Heart left ventricle (tissue), 16 donors: ENCODE results near the gene LILRB1. TPM values are rescaled to one million over a fixed set of nuclear protein-coding genes. Genes with fewer than 3 reads are reported as not detected.

Experiments used
- ATAC-seq, 4 donors: fragments of 200-7000 bp; cut with Tn5 transposase; one replicate each; pipeline ENCODE4 v1.9.1; 2020 to 2022; ENCODE audit warnings: moderate library complexity in 4 of 4, mild to moderate bottlenecking in 3 of 4, moderate number of reproducible peaks in 1 of 4
- DNase-seq, 5 donors: peaks; one replicate each; pipeline ENCODE4 v3.0.0-alpha.2; 2020
- H3K27ac ChIP-seq, 12 donors: fragments of 200-600 bp; sonication (generic) in 4 of 12; one replicate each; pipeline versions ENCODE4 v1.5.0 to v1.8.0; 2016 to 2022; ENCODE audit warnings: mild to moderate bottlenecking in 2 of 12
- H3K27me3 ChIP-seq, 9 donors: fragments of 200-600 bp; sonication (generic) in 2 of 9; one replicate each; pipeline versions ENCODE4 v1.5.1 to v1.8.0; 2016 to 2022; ENCODE audit warnings: mild to moderate bottlenecking in 3 of 9
- H3K36me3 ChIP-seq, 9 donors: fragments of 200-600 bp; sonication (generic) in 2 of 9; one replicate each; pipeline versions ENCODE4 v1.5.0 to v1.8.0; 2018 to 2022; ENCODE audit warnings: mild to moderate bottlenecking in 2 of 9
- H3K4me1 ChIP-seq, 12 donors: fragments of 200-600 bp; sonication (generic) in 4 of 12; one replicate each; pipeline versions ENCODE4 v1.5.0 to v1.8.0; 2016 to 2022; ENCODE audit warnings: mild to moderate bottlenecking in 3 of 12
- H3K4me3 ChIP-seq, 12 donors: fragments of 200-600 bp; sonication (generic) in 4 of 12; one replicate each; pipeline versions ENCODE4 v1.5.0 to v1.8.0; 2017 to 2022; ENCODE audit warnings: mild to moderate bottlenecking in 9 of 12, moderate library complexity in 4 of 12
- H3K9me3 ChIP-seq, 12 donors: fragments of 200-600 bp; sonication (generic) in 4 of 12; one replicate each; pipeline versions ENCODE4 v1.5.0 to v1.8.0; 2016 to 2022; ENCODE audit warnings: mild to moderate bottlenecking in 1 of 12
- CTCF ChIP-seq, 12 donors: fragments of 200-600 bp; sonication (generic) in 4 of 12; IDR thresholded peaks; one replicate each; pipeline versions ENCODE4 v1.5.0 to v1.8.0; 2018 to 2022; ENCODE audit warnings: antibody characterized with exemption in 12 of 12, mild to moderate bottlenecking in 5 of 12
- POLR2A ChIP-seq, 2 donors: fragments of 450-650 bp; IDR thresholded peaks; one replicate each; pipeline ENCODE4 v1.6.1; 2017; ENCODE audit warnings: antibody characterized with exemption in 2 of 2, mild to moderate bottlenecking in 2 of 2, moderate library complexity in 2 of 2
- WGBS, 4 donors: extraction: QIAGEN DNeasy Blood & Tissue Kit in 2 of 4; methylation state at CpG; one replicate each; pipeline versions ENCODE4 v1.1.5 to v1.1.7; 2013 to 2018; 5-methylcytosine and 5-hydroxymethylcytosine counted together
- intact Hi-C, 10 donors: fragments of 100-400 bp; cut with DNase I; formaldehyde crosslinking; loops; one replicate each; pipeline versions ENCODE4 v1.11.1 to v1.14.2; 2022
- polyA plus RNA-seq, 2 donors: library from polyadenylated mRNA; stranded (reverse); fragments of 200-250 nt; gene quantifications; one replicate each; pipeline ENCODE4 v1.2.3, GENCODE V29; 2013
- total RNA-seq, 9 donors: library from RNA; depleted of rRNA in 2 of 9; stranded (reverse); fragments of >200 nt in 2 of 9; fragmentation: NEBNext Ultra II Directional in 3 of 9; extraction: Animal tissue kit (Norgen Biotek cat#: 25700) in 3 of 9; gene quantifications; one replicate each; pipeline versions ENCODE4 v1.1.0 to v1.2.4, GENCODE V29; 2016 to 2023
- donor health status: ischemic (EF 13 %, LVEDD 7.1; RV severe dilation, severe dysfunction).
- donor health status: healthy with polysubstance abuse.
- donor health status: DM: no; HTN: yes; CAD: no.
- donor health status: DM: no; HTN: no; CAD: no.
- donor health status: ischemic (EF 25% LVEDD 6.9; RV normal size, moderate dysfunction).
- donor health status: ischemic (EF 25% LVEDD 5.7; RV mildly dilated, moderate dysfunction).
- donor health status: healthy.
- donor health status: DM: yes; HTN: yes; CAD: no.
- donor health status: ischemic (EF 35%, LVEDD 5.7; RV mildly dilated, moderate dysfunction).
- donor health status: nonischemic (EF 11% LVEDD 7.7; RV severe dilation, severe dysfunction).
- donor health status: DM: yes; HTN: yes; CAD: no.
- donor health status: PGD.
- donor health status: ischemic (EF 29% LVEDD 5.4; RV normal size, mild dysfunction).
- donor health status: nonischemic (EF 23%, LVEDD 6.1; RV moderate dilation, normal function).

Gene LILRB1
- total and polyA plus RNA-seq, 11 donors = 0.16 to 35.6 (median 1.0) TPM

- DNase-seq (no peak), ATAC-seq (no peak)
- intact Hi-C loops = loop anchor here in 1 of 10 donors (10.0 kb wide), 1 partner anchor 263 kb away; no protein-coding TSS in a partner anchor
- Histone ChIP-seq H3K36me3 (peaks cover 0 to 20% (median 0%) of the 10 kb centered on the region in 9 donors), H3K4me1 (peaks cover 0 to 15% (median 0%) of the 10 kb centered on the region in 12 donors), H3K9me3 (peaks cover 0 to 3% (median 0%) of the 10 kb centered on the region in 12 donors), H3K4me3 (no peak overlapping the region), H3K27ac (peak overlapping the region in 1 of 12 donors; percentile 67), H3K27me3 (peaks cover 0 to 10% (median 0%) of the 10 kb centered on the region in 9 donors)
- WGBS, 4 donors = 72 to 87% (median 79%) methylated on average over 13 of the region's 13 CpGs
- TF ChIP-seq CTCF (IDR thresholded peaks at IDR 0.05) = no peak
- no peak for TF ChIP-seq POLR2A (IDR thresholded peaks at IDR 0.05)
Measured at GRCh38 chr19:54661846-54662481, 31.7 kb downstream of the LILRB1 start.

- H3K27me3 ChIP-seq = peaks cover 0 to 10% (median 0%) of the 10 kb centered on the region in 9 donors
- WGBS, 4 donors = 49 to 79% (median 65%) methylated on average over 5 to 7 of the region's 7 CpGs
Measured at GRCh38 chr19:54662730-54663129, 32.4 kb downstream of the LILRB1 start, which contains the start of gene LILRB4. TSS of gene LILRB4 (plus strand) at chr19:54662985. CDS start at chr19:54663034, 49 bp downstream.

GRCh38 chr19:54665530-54665929 lies 35.2 kb downstream of the LILRB1 start:
- TF ChIP-seq CTCF (IDR thresholded peaks at IDR 0.05) = no peak
- TF ChIP-seq POLR2A (IDR thresholded peaks at IDR 0.05) = no peak
- Histone ChIP-seq H3K27me3 (peaks cover 0 to 10% (median 0%) of the 10 kb centered on the region in 9 donors), H3K36me3 (peaks cover 0 to 20% (median 0%) of the 10 kb centered on the region in 9 donors), H3K4me1 (peaks cover 0 to 15% (median 0%) of the 10 kb centered on the region in 12 donors), H3K9me3 (peaks cover 0 to 27% (median 11%) of the 10 kb centered on the region in 12 donors), H3K27ac (no peak overlapping the region), H3K4me3 (peak overlapping the region in 1 of 12 donors; percentile 53)
- intact Hi-C loops = loop anchor here in 1 of 10 donors (10.0 kb wide), 1 partner anchor 259 kb away; no protein-coding TSS in a partner anchor
- DNase-seq (no peak), ATAC-seq (no peak)
- 77 to 83% (median 79%) methylated on average over 6 of the region's 6 CpGs for WGBS, 4 donors

More at GRCh38 chr19:54662730-54663129, 32.4 kb downstream of the LILRB1 start, which contains the start of gene LILRB4:
- DNase-seq = peak; percentile 28 to 71 (median 51)
- intact Hi-C loops = loop anchor here in 1 of 10 donors (10.0 kb wide), 1 partner anchor 262 kb away; no protein-coding TSS in a partner anchor
- Histone ChIP-seq H3K27ac (peak within 1 kb of the TSS in 1 of 12 donors; percentile 67), H3K4me1 (peaks cover 0 to 15% (median 0%) of the 10 kb centered on the region in 12 donors), H3K36me3 (peaks cover 0 to 20% (median 0%) of the 10 kb centered on the region in 9 donors), H3K9me3 (peaks cover 0 to 8% (median 0%) of the 10 kb centered on the region in 12 donors), H3K4me3 (peak within 1 kb of the TSS in 6 of 12 donors; percentile 21 to 53 (median 28))
- peak in 3 of 4 donors; percentile 56 to 82 (median 67) for ATAC-seq
- TF ChIP-seq CTCF (IDR thresholded peaks at IDR 0.05) = no peak
- no peak for TF ChIP-seq POLR2A (IDR thresholded peaks at IDR 0.05)

GRCh38 chr19:54667217-54667616 lies 36.9 kb downstream of the LILRB1 start:
- ATAC-seq (no peak), DNase-seq (no peak)
- intact Hi-C loops = loop anchor here in 1 of 10 donors (10.0 kb wide), 1 partner anchor 258 kb away; no protein-coding TSS in a partner anchor
- Histone ChIP-seq H3K4me3 (no peak overlapping the region), H3K27me3 (peaks cover 0 to 10% (median 0%) of the 10 kb centered on the region in 9 donors), H3K4me1 (peaks cover 0 to 11% (median 0%) of the 10 kb centered on the region in 12 donors), H3K36me3 (peaks cover 0 to 20% (median 0%) of the 10 kb centered on the region in 9 donors), H3K27ac (no peak overlapping the region), H3K9me3 (peaks cover 0 to 27% (median 11%) of the 10 kb centered on the region in 12 donors)
- WGBS, 4 donors = 78 to 88% (median 82%) methylated on average over 12 of the region's 12 CpGs
- no peak for TF ChIP-seq POLR2A (IDR thresholded peaks at IDR 0.05)
